H1 (cell line): ENCODE data around the gene BRIP1. TPM values are rescaled to one million over a fixed set of nuclear protein-coding genes. Genes with fewer than 3 reads are reported as not detected.

Source experiments
- CTCF ChIA-PET: fragments of 300-600 bp; sonication (Branson Sonifier 250); formaldehyde crosslinking; loops from one replicate; lab custom pipeline; 2021; ENCODE audit not compliant: partially characterized antibody; lab: Charles Lee
- POLR2A ChIA-PET: fragments of 300-600 bp; sonication (Branson Sonifier 250); formaldehyde crosslinking; loops from one replicate; lab custom pipeline; 2021; ENCODE audit warnings: inconsistent platforms; ENCODE audit not compliant: partially characterized antibody; lab: Charles Lee
- DNase-seq, 2 experiments: peaks; one replicate each; pipeline versions ENCODE4 v3.0.0 to v3.0.0-alpha.2; 2010 to 2022; ENCODE audit warnings: low spot score in 2 of 2, low read depth in 1 of 2, mixed read lengths in 1 of 2
- FAIRE-seq: peaks from 2 replicates; lab custom pipeline; 2011; peaks lifted over from hg19 to GRCh38; lab: Jason Lieb, UNC
- H2AFZ ChIP-seq: 2 replicates; pipeline ENCODE4 v1.8.1; 2012; ENCODE audit warnings: low read length, inconsistent platforms
- H2AK5ac ChIP-seq: 2 replicates; pipeline ENCODE4 v1.6.1; 2013; ENCODE audit warnings: low read depth, low read length
- H2BK120ac ChIP-seq: replicated peaks from 2 replicates; pipeline ENCODE3; 2013; ENCODE audit warnings: low read depth, low read length, inconsistent platforms
- H2BK12ac ChIP-seq: 2 replicates; pipeline ENCODE4 v1.6.1; 2013; ENCODE audit warnings: low read depth, low read length
- H2BK15ac ChIP-seq: 2 replicates; pipeline ENCODE4 v1.6.1; 2013; ENCODE audit warnings: low read length
- H2BK20ac ChIP-seq: 2 replicates; pipeline ENCODE4 v1.6.1; 2013; ENCODE audit warnings: low read length
- H2BK5ac ChIP-seq: 2 replicates; pipeline ENCODE4 v1.6.1; 2013; ENCODE audit warnings: low read depth, low read length
- H3K14ac ChIP-seq: 2 replicates; pipeline ENCODE4 v1.6.1; 2013; ENCODE audit warnings: inconsistent platforms; ENCODE audit not compliant: insufficient read length
- H3K18ac ChIP-seq: 2 replicates; pipeline ENCODE4 v1.6.1; 2013; ENCODE audit warnings: low read length; ENCODE audit errors: extremely low read depth
- H3K23ac ChIP-seq: 2 replicates; pipeline ENCODE4 v1.6.1; 2013; ENCODE audit warnings: inconsistent platforms; ENCODE audit not compliant: insufficient read length
- H3K23me2 ChIP-seq: 2 replicates; pipeline ENCODE4 v1.6.1; 2013; ENCODE audit warnings: low read depth, low read length
- H3K27ac ChIP-seq: 2 replicates; pipeline ENCODE4 v1.6.1; 2011; ENCODE audit warnings: low read depth, low read length, inconsistent platforms
- H3K27me3 ChIP-seq, 4 experiments: replicated peaks in 1 of 4; 1 replicate in 1 of 4; 2 replicates in 3 of 4; pipeline versions ENCODE4 v1.6.1 to v1.8.1; 2011 to 2013; ENCODE audit warnings: low read length in 3 of 4, mild to moderate bottlenecking in 3 of 4, inconsistent platforms in 2 of 4, mixed read lengths in 2 of 4, moderate library complexity in 1 of 4; ENCODE audit not compliant: control insufficient read depth in 3 of 4, insufficient read depth in 3 of 4; ENCODE audit errors: extremely low read depth in 1 of 4
- H3K36me3 ChIP-seq, 4 experiments: 2 replicates each; pipeline versions ENCODE4 v1.6.1 to v1.8.1; 2011 to 2013; ENCODE audit warnings: mild to moderate bottlenecking in 4 of 4, low read length in 3 of 4, moderate library complexity in 2 of 4, control low read depth in 1 of 4, inconsistent platforms in 1 of 4; ENCODE audit not compliant: insufficient read depth in 4 of 4, control insufficient read depth in 2 of 4
- H3K4ac ChIP-seq: replicated peaks from 2 replicates; pipeline ENCODE3; 2013; ENCODE audit warnings: low read length, low read depth, mixed read lengths, inconsistent platforms; ENCODE audit not compliant: insufficient read length
- H3K4me1 ChIP-seq, 4 experiments: replicated peaks in 1 of 4; 1 replicate in 1 of 4; 2 replicates in 3 of 4; pipeline versions ENCODE4 v1.6.1 to v1.8.1; 2011 to 2013; ENCODE audit warnings: low read length in 3 of 4, inconsistent platforms in 2 of 4, mixed read lengths in 1 of 4; ENCODE audit not compliant: insufficient read depth in 4 of 4, control insufficient read depth in 3 of 4
- H3K4me2 ChIP-seq, 2 experiments: 2 replicates each; pipeline versions ENCODE4 v1.6.1 to v1.8.1; 2011 to 2013; ENCODE audit warnings: low read depth in 2 of 2, low read length in 2 of 2, control low read depth in 1 of 2, inconsistent platforms in 1 of 2, mild to moderate bottlenecking in 1 of 2; ENCODE audit not compliant: insufficient read depth in 1 of 2
- H3K4me3 ChIP-seq, 4 experiments: fragments of 200-600, 300-600 bp in 1 of 4; sonication (generic), shearing (Covaris generic), sonication (Bioruptor Twin) in 1 of 4; 2 replicates each; pipeline versions ENCODE4 v1.5.1 to v1.8.1; 2011 to 2016; ENCODE audit warnings: low read length in 4 of 4, low read depth in 3 of 4, control low read depth in 2 of 4, inconsistent platforms in 2 of 4, mild to moderate bottlenecking in 2 of 4, mixed read lengths in 1 of 4, moderate library complexity in 1 of 4; ENCODE audit not compliant: insufficient read depth in 2 of 4; ENCODE audit errors: extremely low read depth in 1 of 4
- H3K56ac ChIP-seq: replicated peaks from 2 replicates; pipeline ENCODE3; 2013; ENCODE audit warnings: low read depth, mild to moderate bottlenecking, mixed read lengths, low read length, inconsistent platforms; ENCODE audit not compliant: insufficient read length
- H3K79me1 ChIP-seq: 2 replicates; pipeline ENCODE4 v1.6.1; 2013; ENCODE audit warnings: low read depth, low read length, control low read depth
- H3K79me2 ChIP-seq, 2 experiments: 2 replicates each; pipeline versions ENCODE4 v1.6.1 to v1.8.1; 2012 to 2013; ENCODE audit warnings: low read length in 2 of 2, mild to moderate bottlenecking in 2 of 2, inconsistent platforms in 1 of 2; ENCODE audit not compliant: insufficient read depth in 2 of 2, control insufficient read depth in 1 of 2
- H3K9ac ChIP-seq, 4 experiments: replicated peaks in 1 of 4; 1 replicate in 1 of 4; 2 replicates in 3 of 4; pipeline versions ENCODE4 v1.6.1 to v1.8.1; 2011 to 2013; ENCODE audit warnings: low read depth in 3 of 4, low read length in 3 of 4, control low read depth in 2 of 4, mild to moderate bottlenecking in 2 of 4, moderate library complexity in 2 of 4, inconsistent platforms in 1 of 4; ENCODE audit errors: extremely low read depth in 1 of 4
- H3K9me3 ChIP-seq, 2 experiments: 2 replicates each; pipeline versions ENCODE4 v1.6.1 to v1.8.1; 2012 to 2013; ENCODE audit warnings: mild to moderate bottlenecking in 2 of 2, moderate library complexity in 2 of 2, control low read depth in 1 of 2, inconsistent platforms in 1 of 2, low read depth in 1 of 2, low read length in 1 of 2, mixed read lengths in 1 of 2; ENCODE audit not compliant: insufficient read depth in 2 of 2
- H4K20me1 ChIP-seq, 2 experiments: replicated peaks in 1 of 2; 2 replicates each; pipeline versions ENCODE3 to v1.8.1; 2011 to 2013; ENCODE audit warnings: inconsistent platforms in 2 of 2, low read length in 2 of 2, mild to moderate bottlenecking in 1 of 2; ENCODE audit not compliant: insufficient read depth in 2 of 2, control insufficient read depth in 1 of 2
- H4K5ac ChIP-seq: 2 replicates; pipeline ENCODE4 v1.6.1; 2013; ENCODE audit warnings: low read length, low read depth, mixed read lengths, inconsistent platforms; ENCODE audit not compliant: insufficient read length
- H4K8ac ChIP-seq: 2 replicates; pipeline ENCODE4 v1.8.0; 2013; ENCODE audit warnings: mild to moderate bottlenecking, moderate library complexity, low read length, inconsistent platforms; ENCODE audit not compliant: insufficient read depth; ENCODE audit errors: extremely low read depth
- H4K91ac ChIP-seq: replicated peaks from 2 replicates; pipeline ENCODE3; 2013; ENCODE audit warnings: low read length, mixed read lengths, inconsistent platforms; ENCODE audit not compliant: insufficient read length
- TCF12 ChIP-seq: IDR thresholded peaks from 2 replicates; pipeline ENCODE4 v1.6.1; 2011; ENCODE audit warnings: low read depth, mild to moderate bottlenecking, low read length
- TEAD4 ChIP-seq: IDR thresholded peaks from 2 replicates; pipeline ENCODE4 v1.6.1; 2012; ENCODE audit warnings: low read depth, low read length, inconsistent platforms, mixed read lengths
- YY1 ChIP-seq: IDR thresholded peaks from 2 replicates; pipeline ENCODE4 v1.6.1; 2011; ENCODE audit warnings: low read depth, mild to moderate bottlenecking, low read length
- WGBS, 2 experiments: shearing (Covaris generic) in 1 of 2; methylation state at CpG; one replicate each; pipeline versions ENCODE4 v1.1.6 to v1.1.7; 2013 to 2015; ENCODE audit warnings: low lambda C conversion rate in 2 of 2, mixed read lengths in 2 of 2, inconsistent platforms in 1 of 2, low coverage in 1 of 2, missing lambda C conversion rate in 1 of 2; ENCODE audit not compliant: insufficient replicate concordance in 2 of 2, insufficient coverage in 1 of 2, insufficient read length in 1 of 2; ENCODE audit errors: extremely low coverage in 1 of 2, missing lambda C conversion rate in 1 of 2; 5-methylcytosine and 5-hydroxymethylcytosine counted together
- polyA plus RNA-seq, 7 experiments: library from polyadenylated mRNA; depleted of rRNA in 3 of 7; stranded (reverse) in 5 of 7; unstranded in 2 of 7; fragments of >200 nt in 5 of 7; fragments of 200-250 nt in 2 of 7; gene quantifications; 1 replicate in 5 of 7; 2 replicates in 1 of 7; 4 replicates in 1 of 7; pipeline versions ENCODE4 v1.2.1 to v1.2.3, GENCODE V29; 2011 to 2013; ENCODE audit warnings: missing spikeins in 2 of 7, mixed read lengths in 2 of 7
- total RNA-seq: library from RNA; stranded (reverse); fragmentation: NEBNext Ultra II Directional; extraction: Animal tissue kit (Norgen Biotek cat#: 25700); gene quantifications from 2 replicates; pipeline ENCODE4 v1.2.1, GENCODE V29; 2021
- TF ChIP-seq, protein P1 (sequence below): IDR thresholded peaks from 2 replicates; pipeline ENCODE4 v1.6.1; 2012; ENCODE audit warnings: low read length, inconsistent platforms

Gene BRIP1
- total and polyA plus RNA-seq, 2 of the 8 experiments (the other 6 are each of a cell fraction or from before 2014, with no cell fraction given) = 5.8 to 19.2 TPM

GRCh38 chr17:61766520-61766919 lies 96.8 kb downstream of the BRIP1 start:
- no peak overlapping the region for H2AFZ ChIP-seq
- no peak overlapping the region for H2BK20ac ChIP-seq
- no peak overlapping the region for H2BK12ac ChIP-seq
- H3K23me2 ChIP-seq = no peaks in the 10 kb centered on the region
- no peak overlapping the region for H3K4ac ChIP-seq
- no peak overlapping the region for H3K4me3 ChIP-seq
- H3K18ac ChIP-seq = no peak overlapping the region
- no peaks in the 10 kb centered on the region for H3K79me1 ChIP-seq
- peaks cover 0 to 3% (median 0%) of the 10 kb centered on the region in 4 experiments; a peak in 1 of 7 replicates for H3K4me1 ChIP-seq
- no peak overlapping the region for H3K14ac ChIP-seq
- H3K36me3 ChIP-seq = peaks cover 0 to 15% (median 7%) of the 10 kb centered on the region in 4 experiments; a peak in 3 of 8 replicates
- no peak overlapping the region for H2BK120ac ChIP-seq
- no peak overlapping the region for H3K4me2 ChIP-seq
- no peak overlapping the region for H2AK5ac ChIP-seq
- H3K27me3 ChIP-seq = no peaks in the 10 kb centered on the region
- no peak for FAIRE-seq
- no peak overlapping the region for H3K9ac ChIP-seq
- no peak overlapping the region for H4K8ac ChIP-seq
- DNase-seq = no peak
- no peak overlapping the region for H3K27ac ChIP-seq
- ChIA-PET CTCF (no interaction called here), POLR2A (no interaction called here)
- no peak overlapping the region for H4K5ac ChIP-seq
- TF ChIP-seq TCF12 (no peak), TEAD4 (no peak), YY1 (no peak)
- TF ChIP-seq, protein P1, sequence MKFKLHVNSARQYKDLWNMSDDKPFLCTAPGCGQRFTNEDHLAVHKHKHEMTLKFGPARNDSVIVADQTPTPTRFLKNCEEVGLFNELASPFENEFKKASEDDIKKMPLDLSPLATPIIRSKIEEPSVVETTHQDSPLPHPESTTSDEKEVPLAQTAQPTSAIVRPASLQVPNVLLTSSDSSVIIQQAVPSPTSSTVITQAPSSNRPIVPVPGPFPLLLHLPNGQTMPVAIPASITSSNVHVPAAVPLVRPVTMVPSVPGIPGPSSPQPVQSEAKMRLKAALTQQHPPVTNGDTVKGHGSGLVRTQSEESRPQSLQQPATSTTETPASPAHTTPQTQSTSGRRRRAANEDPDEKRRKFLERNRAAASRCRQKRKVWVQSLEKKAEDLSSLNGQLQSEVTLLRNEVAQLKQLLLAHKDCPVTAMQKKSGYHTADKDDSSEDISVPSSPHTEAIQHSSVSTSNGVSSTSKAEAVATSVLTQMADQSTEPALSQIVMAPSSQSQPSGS = no peak
- H3K56ac ChIP-seq = no peak overlapping the region
- no peak overlapping the region for H2BK15ac ChIP-seq
- H3K23ac ChIP-seq = no peak overlapping the region
- WGBS, 2 experiments = 85% methylated on average over 2 of the region's 2 CpGs; no CpG with 5 or more reads in 1 of the 2 experiments
- H3K9me3 ChIP-seq = peaks cover 0 to 7% of the 10 kb centered on the region in 2 experiments; a peak in 1 of 4 replicates
- H2BK5ac ChIP-seq = no peak overlapping the region
- H3K79me2 ChIP-seq = no peaks in the 10 kb centered on the region
- no peak overlapping the region for H4K91ac ChIP-seq
- no peaks in the 10 kb centered on the region for H4K20me1 ChIP-seq
